ENCODE data around the gene GRXCR2.

- no peak for TF ChIP-seq EZH2phosphoT487 (IDR thresholded peaks at IDR 0.05)
- TF ChIP-seq EZH2 (IDR thresholded peaks at IDR 0.05) = no peak
Measured at GRCh38 chr5:145854651-145855258, 18.1 kb downstream of the GRXCR2 start.
